Ishikawa (cell line): ENCODE measurements around the gene AFMID.

Source experiments
- CEBPB ChIP-seq: IDR thresholded peaks from 2 replicates; pipeline ENCODE4 v1.6.1; 2012
- CREB1 ChIP-seq: IDR thresholded peaks from 2 replicates; pipeline ENCODE4 v1.6.1; 2012; ENCODE audit warnings: low read depth
- EGR1 ChIP-seq: IDR thresholded peaks from 2 replicates; pipeline ENCODE4 v1.6.1; 2012
- EP300 ChIP-seq: IDR thresholded peaks from 2 replicates; pipeline ENCODE4 v1.6.1; 2012; ENCODE audit warnings: borderline replicate concordance
- FOXM1 ChIP-seq: IDR thresholded peaks from 2 replicates; pipeline ENCODE4 v1.6.1; 2012; ENCODE audit warnings: low read depth, borderline replicate concordance
- MAX ChIP-seq: IDR thresholded peaks from 2 replicates; pipeline ENCODE4 v1.6.1; 2012
- NFIC ChIP-seq: IDR thresholded peaks from 2 replicates; pipeline ENCODE4 v1.6.1; 2012
- RAD21 ChIP-seq: IDR thresholded peaks from 2 replicates; pipeline ENCODE4 v1.6.1; 2012; ENCODE audit warnings: low read depth
- REST ChIP-seq: IDR thresholded peaks from 2 replicates; pipeline ENCODE4 v1.6.1; 2012; ENCODE audit warnings: low read depth, mild to moderate bottlenecking
- TAF1 ChIP-seq: IDR thresholded peaks from 2 replicates; pipeline ENCODE4 v1.6.1; 2012; ENCODE audit warnings: low read depth, mild to moderate bottlenecking
- TCF12 ChIP-seq: IDR thresholded peaks from 2 replicates; pipeline ENCODE4 v1.6.1; 2012; ENCODE audit warnings: low read depth
- TEAD4 ChIP-seq: IDR thresholded peaks from 2 replicates; pipeline ENCODE4 v1.6.1; 2012
- USF1 ChIP-seq: IDR thresholded peaks from 2 replicates; pipeline ENCODE4 v1.6.1; 2012
- YY1 ChIP-seq: IDR thresholded peaks from 2 replicates; pipeline ENCODE4 v1.6.1; 2012; ENCODE audit warnings: low read depth
- ZBTB7A ChIP-seq: IDR thresholded peaks from 2 replicates; pipeline ENCODE4 v1.6.1; 2012; ENCODE audit warnings: low read depth

AFMID gene

GRCh38 chr17:78184351-78184750, 2.8 kb upstream of the AFMID start:
- TF ChIP-seq TEAD4 (no peak), EP300 (no peak), YY1 (no peak), FOXM1 (no peak), CEBPB (no peak), EGR1 (no peak), NFIC (no peak), TAF1 (no peak), MAX (no peak), ZBTB7A (no peak), REST (no peak), TCF12 (no peak), USF1 (no peak), RAD21 (no peak), CREB1 (no peak)

GRCh38 chr17:78184868-78185267, 2.3 kb upstream of the AFMID start:
- TF ChIP-seq CREB1 (no peak), NFIC (no peak), TCF12 (no peak), REST (no peak), ZBTB7A (no peak), USF1 (no peak), MAX (no peak), FOXM1 (no peak), CEBPB (no peak), EP300 (no peak), RAD21 (no peak)

- TF ChIP-seq YY1 (no peak), TAF1 (no peak), MAX (no peak), FOXM1 (no peak), NFIC (no peak), CEBPB (no peak), RAD21 (no peak), USF1 (no peak), EP300 (no peak), TCF12 (no peak), CREB1 (no peak), REST (no peak), TEAD4 (no peak), EGR1 (no peak), ZBTB7A (no peak)
These were observed 1.0 kb upstream of the AFMID start for GRCh38 chr17:78185981-78186691.

GRCh38 chr17:78196716-78197115, 9.6 kb downstream of the AFMID start:
- TF ChIP-seq CEBPB (no peak), EGR1 (no peak), MAX (no peak), RAD21 (no peak), TEAD4 (no peak), ZBTB7A (no peak), FOXM1 (no peak), REST (no peak), TCF12 (no peak), YY1 (no peak), NFIC (no peak), USF1 (no peak), EP300 (no peak)
